ENCODE data around the gene SIGLEC12.

The SIGLEC12 gene

DNA sequence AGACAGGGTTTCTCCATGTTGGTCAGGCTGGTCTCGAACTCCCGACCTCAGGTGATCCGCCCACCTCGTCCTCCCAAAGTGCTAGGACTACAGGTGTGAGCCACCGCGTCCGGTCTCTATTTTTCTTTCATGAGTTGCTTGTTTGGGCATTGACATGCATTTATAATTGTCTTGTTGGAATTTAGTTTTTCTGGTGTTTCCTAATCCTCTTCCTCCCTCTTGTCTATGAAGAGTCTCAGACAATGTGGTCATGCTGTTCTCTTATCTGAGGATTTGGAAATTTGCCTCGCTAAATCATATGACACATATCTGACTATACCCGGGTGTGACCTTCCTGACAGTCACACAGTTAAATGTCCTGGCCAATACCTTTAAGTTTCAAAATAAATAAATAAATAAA is 30.6 kb downstream of the SIGLEC12 start:
- no peaks in the 10 kb centered on the region for H3K79me2 ChIP-seq (ENCODE audit: insufficient read depth, low read length)

DNA sequence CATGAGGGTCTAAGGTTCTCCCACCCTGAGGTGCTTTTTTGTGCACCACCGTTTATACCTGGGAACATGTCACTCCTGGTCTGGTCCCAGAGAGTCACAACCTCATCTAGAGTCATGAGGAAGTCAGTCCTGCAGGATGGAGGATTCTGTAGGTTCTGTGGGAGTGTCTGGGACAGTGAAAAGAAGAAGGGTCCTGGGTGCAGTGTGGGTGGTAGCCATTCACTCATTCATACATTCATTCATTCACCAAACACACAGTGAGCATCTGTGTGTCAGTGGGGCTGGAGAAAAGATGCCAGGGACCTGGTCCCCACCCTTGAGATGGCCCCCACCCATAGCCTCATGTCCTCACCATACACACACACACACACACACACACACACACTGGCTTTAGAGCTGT is 32.0 kb downstream of the SIGLEC12 start:
- H3K79me2 ChIP-seq (ENCODE audit: insufficient read depth, low read length), result no peaks in the 10 kb centered on the region

More for the DNA sequence above, 30.6 kb downstream of the SIGLEC12 start:
- Histone ChIP-seq H3K4me2 (ENCODE audit: low read length) (no peak overlapping the region), H3K36me3 (ENCODE audit: insufficient read depth, low read length) (no peaks in the 10 kb centered on the region), H3K27me3 (ENCODE audit: insufficient read depth, low read length) (0 out of 2 replicates have a peak, but pooled peaks cover 4% of the 10 kb centered on the region), H2AFZ (ENCODE audit: low read length) (no peak overlapping the region), H4K20me1 (ENCODE audit: insufficient read depth, low read length) (no peaks in the 10 kb centered on the region), H3K4me1 (ENCODE audit: insufficient read depth, low read length, severe bottlenecking) (no peaks in the 10 kb centered on the region), H3K9ac (ENCODE audit: low read length) (no peak overlapping the region), H3K9me3 (ENCODE audit: low read length) (no peaks in the 10 kb centered on the region), H3K9me2 (ENCODE audit: low read depth, low read length) (no peaks in the 10 kb centered on the region), H3K27ac (ENCODE audit: low read depth, low read length, poor library complexity, severe bottlenecking) (no peak overlapping the region), H3F3A (ENCODE audit: insufficient read depth, low read length) (no peaks in the 10 kb centered on the region), H3K4me3 (ENCODE audit: low read depth, low read length, poor library complexity, severe bottlenecking) (no peak overlapping the region)
- TF ChIP-seq EZH2 (IDR thresholded peaks at IDR 0.05; ENCODE audit: borderline replicate concordance, low read length), result no peak
- TF ChIP-seq, protein P1, sequence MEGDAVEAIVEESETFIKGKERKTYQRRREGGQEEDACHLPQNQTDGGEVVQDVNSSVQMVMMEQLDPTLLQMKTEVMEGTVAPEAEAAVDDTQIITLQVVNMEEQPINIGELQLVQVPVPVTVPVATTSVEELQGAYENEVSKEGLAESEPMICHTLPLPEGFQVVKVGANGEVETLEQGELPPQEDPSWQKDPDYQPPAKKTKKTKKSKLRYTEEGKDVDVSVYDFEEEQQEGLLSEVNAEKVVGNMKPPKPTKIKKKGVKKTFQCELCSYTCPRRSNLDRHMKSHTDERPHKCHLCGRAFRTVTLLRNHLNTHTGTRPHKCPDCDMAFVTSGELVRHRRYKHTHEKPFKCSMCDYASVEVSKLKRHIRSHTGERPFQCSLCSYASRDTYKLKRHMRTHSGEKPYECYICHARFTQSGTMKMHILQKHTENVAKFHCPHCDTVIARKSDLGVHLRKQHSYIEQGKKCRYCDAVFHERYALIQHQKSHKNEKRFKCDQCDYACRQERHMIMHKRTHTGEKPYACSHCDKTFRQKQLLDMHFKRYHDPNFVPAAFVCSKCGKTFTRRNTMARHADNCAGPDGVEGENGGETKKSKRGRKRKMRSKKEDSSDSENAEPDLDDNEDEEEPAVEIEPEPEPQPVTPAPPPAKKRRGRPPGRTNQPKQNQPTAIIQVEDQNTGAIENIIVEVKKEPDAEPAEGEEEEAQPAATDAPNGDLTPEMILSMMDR (IDR thresholded peaks at IDR 0.05; ENCODE audit: low read length), result no peak

DNA sequence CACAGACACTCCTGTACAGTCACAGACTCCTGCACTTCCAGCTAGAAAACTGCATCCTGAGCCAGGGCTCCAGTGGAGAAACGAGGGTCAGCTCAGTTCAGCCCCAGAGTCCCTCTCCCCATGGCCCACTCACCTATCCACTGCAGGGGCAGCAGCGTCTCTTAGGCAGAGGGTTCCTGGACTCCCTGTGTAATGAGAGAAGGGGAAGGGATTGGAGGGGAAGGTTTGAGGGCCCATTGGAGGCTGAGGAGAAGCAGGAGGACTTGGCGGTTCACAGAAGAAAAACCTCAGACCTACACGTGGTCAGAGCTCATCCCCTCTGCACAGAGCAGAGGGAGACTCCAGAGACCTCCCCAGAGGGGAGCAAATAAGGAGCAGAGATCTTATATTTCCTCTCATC is 32.4 kb downstream of the SIGLEC12 start:
- H3K27ac ChIP-seq (ENCODE audit: low read depth, low read length, poor library complexity, severe bottlenecking), result no peak overlapping the region
- no peaks in the 10 kb centered on the region for H3K27me3 ChIP-seq (ENCODE audit: insufficient read depth, low read length)
- H3K9ac ChIP-seq (ENCODE audit: low read length), result no peak overlapping the region
- H3K79me2 ChIP-seq (ENCODE audit: insufficient read depth, low read length), result no peaks in the 10 kb centered on the region
- H3K4me1 ChIP-seq (ENCODE audit: insufficient read depth, low read length, severe bottlenecking), result no peaks in the 10 kb centered on the region
- no peaks in the 10 kb centered on the region for H4K20me1 ChIP-seq (ENCODE audit: insufficient read depth, low read length)
- no peaks in the 10 kb centered on the region for H3K9me3 ChIP-seq (ENCODE audit: low read length)
- H3K4me2 ChIP-seq (ENCODE audit: low read length), result no peak overlapping the region
- no peaks in the 10 kb centered on the region for H3F3A ChIP-seq (ENCODE audit: insufficient read depth, low read length)
- H3K36me3 ChIP-seq (ENCODE audit: insufficient read depth, low read length), result no peaks in the 10 kb centered on the region
- no peak overlapping the region for H3K4me3 ChIP-seq (ENCODE audit: low read depth, low read length, poor library complexity, severe bottlenecking)
- no peaks in the 10 kb centered on the region for H3K9me2 ChIP-seq (ENCODE audit: low read depth, low read length)
- H2AFZ ChIP-seq (ENCODE audit: low read length), result no peak overlapping the region
- TF ChIP-seq EZH2 (IDR thresholded peaks at IDR 0.05; ENCODE audit: borderline replicate concordance, low read length), result no peak
- TF ChIP-seq, protein P1 (IDR thresholded peaks at IDR 0.05; ENCODE audit: low read length), result no peak

More for the DNA sequence above, 32.0 kb downstream of the SIGLEC12 start:
- no peak overlapping the region for H3K4me3 ChIP-seq (ENCODE audit: low read depth, low read length, poor library complexity, severe bottlenecking)
- no peaks in the 10 kb centered on the region for H3F3A ChIP-seq (ENCODE audit: insufficient read depth, low read length)
- no peak overlapping the region for H3K4me2 ChIP-seq (ENCODE audit: low read length)
- TF ChIP-seq EZH2 (IDR thresholded peaks at IDR 0.05; ENCODE audit: borderline replicate concordance, low read length), result no peak
- TF ChIP-seq, protein P1 (IDR thresholded peaks at IDR 0.05; ENCODE audit: low read length), result no peak
- H3K4me1 ChIP-seq (ENCODE audit: insufficient read depth, low read length, severe bottlenecking), result no peaks in the 10 kb centered on the region
- H2AFZ ChIP-seq (ENCODE audit: low read length), result no peak overlapping the region
- H3K9me3 ChIP-seq (ENCODE audit: low read length), result no peaks in the 10 kb centered on the region
- no peaks in the 10 kb centered on the region for H4K20me1 ChIP-seq (ENCODE audit: insufficient read depth, low read length)
- H3K27ac ChIP-seq (ENCODE audit: low read depth, low read length, poor library complexity, severe bottlenecking), result no peak overlapping the region
- H3K36me3 ChIP-seq (ENCODE audit: insufficient read depth, low read length), result no peaks in the 10 kb centered on the region
- 0 out of 2 replicates have a peak, but pooled peaks cover under 1% of the 10 kb centered on the region for H3K27me3 ChIP-seq (ENCODE audit: insufficient read depth, low read length)
- H3K9me2 ChIP-seq (ENCODE audit: low read depth, low read length), result no peaks in the 10 kb centered on the region
- no peak overlapping the region for H3K9ac ChIP-seq (ENCODE audit: low read length)
